Neural cell (in vitro differentiated cells): Measurements from ENCODE around the gene COL20A1.

ENCODE experiments used
- CTCF ChIP-seq: fragments of 450-650 bp; IDR thresholded peaks from 2 replicates; pipeline ENCODE4 v1.5.1; 2014; ENCODE audit warnings: antibody characterized with exemption, mild to moderate bottlenecking, moderate library complexity; ENCODE audit not compliant: poor library complexity, severe bottlenecking
- EP300 ChIP-seq: fragments of 450-650 bp; conservative IDR thresholded peaks from 2 replicates; pipeline ENCODE4 v1.6.1; 2014; ENCODE audit warnings: antibody characterized with exemption, mild to moderate bottlenecking, moderate library complexity; ENCODE audit not compliant: poor library complexity, severe bottlenecking
- EZH2 ChIP-seq: fragments of 200-600, 300-800 bp; shearing (Covaris generic), sonication (generic); IDR thresholded peaks from 2 replicates; pipeline ENCODE4 v1.6.1; 2014; ENCODE audit warnings: antibody characterized with exemption, low read length, borderline replicate concordance, mild to moderate bottlenecking; ENCODE audit not compliant: insufficient read depth, poor library complexity, severe bottlenecking
- MXI1 ChIP-seq: fragments of 450-650 bp; conservative IDR thresholded peaks from 2 replicates; pipeline ENCODE4 v1.6.1; 2014; ENCODE audit warnings: antibody characterized with exemption, mild to moderate bottlenecking; ENCODE audit not compliant: poor library complexity, severe bottlenecking
- POLR2AphosphoS5 ChIP-seq: IDR thresholded peaks from 2 replicates; pipeline ENCODE4 v1.6.1; 2012
- RAD21 ChIP-seq: fragments of 450-650 bp; conservative IDR thresholded peaks from 2 replicates; pipeline ENCODE4 v1.6.1; 2014; ENCODE audit warnings: antibody characterized with exemption, mild to moderate bottlenecking, moderate library complexity
- REST ChIP-seq: IDR thresholded peaks from 2 replicates; pipeline ENCODE4 v1.6.1; 2012; ENCODE audit warnings: borderline replicate concordance
- SMC3 ChIP-seq: fragments of 450-650 bp; conservative IDR thresholded peaks from 2 replicates; pipeline ENCODE4 v1.6.1; 2014; ENCODE audit warnings: antibody characterized with exemption, mild to moderate bottlenecking, moderate library complexity; ENCODE audit not compliant: poor library complexity
- TAF1 ChIP-seq: IDR thresholded peaks from 2 replicates; pipeline ENCODE4 v1.6.1; 2012; ENCODE audit warnings: low read depth

GRCh38 chr20:63265891-63266515, 27.0 kb upstream of the COL20A1 start:
- TF ChIP-seq CTCF = no peak
- no peak for TF ChIP-seq POLR2AphosphoS5
- TF ChIP-seq RAD21 = no peak
- no peak for TF ChIP-seq TAF1
- TF ChIP-seq EP300 = no peak
- TF ChIP-seq SMC3 = no peak
- TF ChIP-seq MXI1 = no peak
- no peak for TF ChIP-seq REST
- no peak for TF ChIP-seq EZH2
